IMR-90 (cell line): ENCODE results near the gene ADRA1B. TPM values are rescaled to one million over a fixed set of nuclear protein-coding genes. Genes with fewer than 3 reads are reported as not detected.

Source experiments
- ATAC-seq: fragments of 200-7000 bp; cut with Tn5 transposase; 2 replicates; pipeline ENCODE4 v1.9.1; 2020; ENCODE audit warnings: low read depth, mild to moderate bottlenecking, moderate library complexity
- BruUV-seq: library from RNA; stranded (reverse); fragments of 400-500 nt; replicated peaks from 2 replicates; lab custom pipeline; 2021; lab: Mats Ljungman, UMichigan
- CTCF ChIA-PET: fragments of 300-600 bp; formaldehyde crosslinking; extraction: SDS; loops from one replicate; lab custom pipeline; 2021; ENCODE audit warnings: antibody characterized with exemption; lab: Yijun Ruan, JAX
- POLR2A ChIA-PET: fragments of 300-600 bp; sonication (Branson Sonifier 250); formaldehyde crosslinking; loops from one replicate; lab custom pipeline; 2022; ENCODE audit warnings: antibody characterized with exemption; ENCODE audit not compliant: unreplicated experiment; lab: Charles Lee
- DNase-seq: peaks from one replicate; pipeline ENCODE4 v3.0.0; 2013
- H2AFZ ChIP-seq: replicated peaks from 2 replicates; pipeline ENCODE3; 2013; ENCODE audit warnings: low read length, mild to moderate bottlenecking; ENCODE audit not compliant: poor library complexity
- H2AK5ac ChIP-seq: 2 replicates; pipeline ENCODE4 v1.6.1; 2013; ENCODE audit warnings: low read depth, low read length, inconsistent platforms
- H2AK9ac ChIP-seq: replicated peaks from 2 replicates; pipeline ENCODE3; 2013; ENCODE audit warnings: mild to moderate bottlenecking, low read depth, low read length, moderate library complexity; ENCODE audit not compliant: poor library complexity
- H2BK120ac ChIP-seq: 2 replicates; pipeline ENCODE4 v1.6.1; 2013; ENCODE audit warnings: low read depth, low read length, inconsistent platforms
- H2BK15ac ChIP-seq: 3 replicates; pipeline ENCODE4 v1.6.1; 2013; ENCODE audit warnings: low read depth, low read length, inconsistent platforms
- H2BK20ac ChIP-seq: 2 replicates; pipeline ENCODE4 v1.6.1; 2013; ENCODE audit warnings: low read depth, mild to moderate bottlenecking, inconsistent platforms, low read length, moderate library complexity
- H2BK5ac ChIP-seq: 2 replicates; pipeline ENCODE4 v1.6.1; 2013; ENCODE audit warnings: mild to moderate bottlenecking, low read depth, low read length, inconsistent platforms; ENCODE audit not compliant: poor library complexity, severe bottlenecking
- H3K14ac ChIP-seq: replicated peaks from 2 replicates; pipeline ENCODE4 v1.6.1; 2013; ENCODE audit warnings: low read depth, low read length, inconsistent platforms
- H3K18ac ChIP-seq: 2 replicates; pipeline ENCODE4 v1.6.1; 2013; ENCODE audit warnings: low read depth, low read length, control low read depth
- H3K23ac ChIP-seq: 2 replicates; pipeline ENCODE4 v1.6.1; 2013; ENCODE audit warnings: low read depth, low read length, inconsistent platforms
- H3K27ac ChIP-seq: 2 replicates; pipeline ENCODE4 v1.5.1; 2013; ENCODE audit warnings: mild to moderate bottlenecking, control low read depth, low read length; ENCODE audit not compliant: insufficient read depth
- H3K27me3 ChIP-seq: 2 replicates; pipeline ENCODE4 v1.6.1; 2013; ENCODE audit warnings: low read length; ENCODE audit not compliant: control insufficient read depth, insufficient read depth
- H3K36me3 ChIP-seq: 2 replicates; pipeline ENCODE4 v1.6.1; 2013; ENCODE audit warnings: low read length, mixed read lengths; ENCODE audit not compliant: control insufficient read depth, insufficient read depth
- H3K4ac ChIP-seq: 2 replicates; pipeline ENCODE4 v1.6.1; 2013; ENCODE audit warnings: low read depth, low read length, inconsistent platforms
- H3K4me1 ChIP-seq: 2 replicates; pipeline ENCODE4 v1.6.1; 2013; ENCODE audit warnings: low read length, mixed read lengths; ENCODE audit not compliant: control insufficient read depth, insufficient read depth
- H3K4me2 ChIP-seq: 2 replicates; pipeline ENCODE4 v1.6.1; 2013; ENCODE audit warnings: low read depth, mild to moderate bottlenecking, control low read depth, low read length, moderate library complexity
- H3K4me3 ChIP-seq: 2 replicates; pipeline ENCODE4 v1.5.1; 2013; ENCODE audit warnings: low read depth, mild to moderate bottlenecking, control low read depth, low read length, moderate library complexity; ENCODE audit not compliant: insufficient read depth
- H3K56ac ChIP-seq: 2 replicates; pipeline ENCODE4 v1.6.1; 2013; ENCODE audit warnings: low read length, inconsistent platforms; ENCODE audit not compliant: insufficient read depth; ENCODE audit errors: extremely low read depth
- H3K79me1 ChIP-seq, 2 experiments: 2 replicates each; pipeline ENCODE4 v1.6.1; 2013; ENCODE audit warnings: low read length in 2 of 2, inconsistent platforms in 1 of 2, low read depth in 1 of 2
- H3K9ac ChIP-seq: 2 replicates; pipeline ENCODE4 v1.6.1; 2013; ENCODE audit warnings: low read depth, low read length, control low read depth
- H3K9me1 ChIP-seq: 2 replicates; pipeline ENCODE4 v1.6.1; 2013; ENCODE audit warnings: low read length, inconsistent platforms; ENCODE audit not compliant: insufficient read depth
- H3K9me3 ChIP-seq: 2 replicates; pipeline ENCODE4 v1.6.1; 2013; ENCODE audit warnings: low read length; ENCODE audit not compliant: control insufficient read depth, insufficient read depth
- H4K20me1 ChIP-seq: 2 replicates; pipeline ENCODE4 v1.6.1; 2013; ENCODE audit warnings: low read length, inconsistent platforms; ENCODE audit not compliant: insufficient read depth
- H4K5ac ChIP-seq: 2 replicates; pipeline ENCODE4 v1.6.1; 2013; ENCODE audit warnings: mild to moderate bottlenecking, low read depth, low read length, control low read depth
- H4K8ac ChIP-seq, 2 experiments: 2 replicates each; pipeline ENCODE4 v1.6.1; 2013; ENCODE audit warnings: low read depth in 2 of 2, low read length in 2 of 2, control low read depth in 1 of 2, inconsistent platforms in 1 of 2
- H4K91ac ChIP-seq: 2 replicates; pipeline ENCODE4 v1.6.1; 2013; ENCODE audit warnings: low read depth, low read length, inconsistent platforms; ENCODE audit not compliant: insufficient read depth
- BHLHE40 ChIP-seq: fragments of 150-350 bp; IDR thresholded peaks from 2 replicates; pipeline ENCODE4 v1.6.1; 2016; ENCODE audit warnings: mild to moderate bottlenecking, low read depth, low read length
- CEBPB ChIP-seq: IDR thresholded peaks from 2 replicates; pipeline ENCODE4 v1.6.1; 2012; ENCODE audit warnings: low read depth, low read length, improper control_type of control experiment
- MAFK ChIP-seq: IDR thresholded peaks from 2 replicates; pipeline ENCODE4 v1.6.1; 2012; ENCODE audit warnings: low read depth, low read length, improper control_type of control experiment
- MAZ ChIP-seq: IDR thresholded peaks from 2 replicates; pipeline ENCODE4 v1.6.1; 2012; ENCODE audit warnings: low read depth, mild to moderate bottlenecking, low read length, improper control_type of control experiment, moderate library complexity, borderline replicate concordance
- MXI1 ChIP-seq: IDR thresholded peaks from 2 replicates; pipeline ENCODE4 v1.6.1; 2012; ENCODE audit warnings: low read depth, mild to moderate bottlenecking, low read length, moderate library complexity, borderline replicate concordance
- POLR2A ChIP-seq: IDR thresholded peaks from 2 replicates; pipeline ENCODE4 v1.6.1; 2012; ENCODE audit warnings: mild to moderate bottlenecking, low read depth, low read length
- RCOR1 ChIP-seq: IDR thresholded peaks from 2 replicates; pipeline ENCODE4 v1.6.1; 2012; ENCODE audit warnings: mild to moderate bottlenecking, low read length, improper control_type of control experiment; ENCODE audit not compliant: insufficient replicate concordance
- RFX5 ChIP-seq: IDR thresholded peaks from 2 replicates; pipeline ENCODE4 v1.8.0; 2012; ENCODE audit warnings: low read depth, mild to moderate bottlenecking, low read length, moderate library complexity
- SMC3 ChIP-seq: fragments of 150-350 bp; IDR thresholded peaks from 2 replicates; pipeline ENCODE4 v1.6.1; 2016; ENCODE audit warnings: low read depth, mild to moderate bottlenecking, antibody characterized with exemption, low read length, moderate library complexity
- WGBS, 2 experiments: methylation state at CpG; one replicate each; pipeline versions ENCODE4 v1.1.5 to v1.1.7; 2013; ENCODE audit warnings: missing lambda C conversion rate in 2 of 2; ENCODE audit not compliant: insufficient read length in 1 of 2; ENCODE audit errors: extremely low coverage in 2 of 2; 5-methylcytosine and 5-hydroxymethylcytosine counted together
- dilution Hi-C: fragments of 300-500 bp; cut with HindIII; formaldehyde crosslinking; loops from one replicate; pipeline ENCODE4 v1.14.3; 2018; ENCODE audit warnings: low sequenced_read_pairs; ENCODE audit not compliant: unreplicated experiment
- in situ Hi-C: fragments of 300-500 bp; cut with MboI; formaldehyde crosslinking; loops from 3 replicates; pipeline ENCODE4 v1.14.3; 2019; ENCODE audit warnings: low sequenced_read_pairs, inconsistent platforms, mixed read lengths
- intact Hi-C: fragments of 100-400 bp; cut with micrococcal nuclease; formaldehyde crosslinking; loops from 2 replicates; pipeline ENCODE4 v1.10.0; 2022
- polyA plus RNA-seq, 3 experiments: library from polyadenylated mRNA; depleted of rRNA; stranded (reverse); fragments of >200 nt; gene quantifications; 2 replicates each; pipeline ENCODE4 v1.2.3, GENCODE V29; 2012; ENCODE audit warnings: low replicate concordance in 1 of 3
- total RNA-seq: library from RNA; depleted of rRNA; stranded (reverse); fragments of >200 nt; gene quantifications from 2 replicates; pipeline ENCODE4 v1.2.3, GENCODE V29; 2012
- TF ChIP-seq, protein P1 (sequence below): conservative IDR thresholded peaks from 2 replicates; pipeline ENCODE4 v1.5.1; 2012; ENCODE audit warnings: mild to moderate bottlenecking, low read depth, low read length, improper control_type of control experiment

ADRA1B gene
- total and polyA plus RNA-seq, 2 of the 4 experiments (the other 2 are of a cell fraction) = 0.18 to 1.5 TPM

DNA sequence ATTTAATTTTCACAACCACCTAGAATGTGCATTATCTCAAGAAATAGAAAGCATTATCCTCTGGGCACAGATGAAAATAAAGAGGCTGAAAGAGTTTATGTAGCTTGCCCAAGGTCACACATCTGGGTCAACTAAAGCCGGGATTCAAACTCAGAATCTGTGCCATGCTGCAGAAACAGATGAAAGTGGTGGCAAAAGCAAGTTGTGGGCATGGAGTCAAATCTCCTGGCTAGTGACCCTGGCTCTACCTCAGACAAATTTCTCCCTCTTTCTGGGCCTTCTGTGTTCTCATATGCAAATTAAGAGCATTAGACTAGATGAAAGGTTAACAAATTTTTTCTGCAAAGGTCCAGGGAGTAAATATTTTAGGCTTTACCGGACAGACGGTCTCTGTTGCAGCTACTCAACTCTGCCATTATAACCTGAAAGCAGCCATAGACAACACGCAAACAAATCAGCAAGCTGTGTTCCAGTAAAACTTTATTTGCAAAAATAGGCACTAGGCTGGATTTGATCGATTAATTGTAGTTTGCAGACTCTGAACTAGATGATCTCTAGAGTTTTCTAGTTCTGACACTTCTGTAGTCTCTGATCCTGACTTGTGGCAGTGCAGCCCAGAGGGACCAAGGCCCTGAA is 6.0 kb upstream of the ADRA1B start:
- ATAC-seq (no peak), DNase-seq (no peak)
- peaks cover 14% of the 10 kb centered on the region for H3K9me1 ChIP-seq
- no peaks in the 10 kb centered on the region for H4K20me1 ChIP-seq
- no peak overlapping the region for H2BK5ac ChIP-seq
- H3K4me3 ChIP-seq = no peak overlapping the region
- no peak overlapping the region for H3K23ac ChIP-seq
- no CpG with 5 or more reads among the region's 5 CpGs for WGBS, 2 experiments
- H2BK20ac ChIP-seq = no peak overlapping the region
- no peak overlapping the region for H3K27ac ChIP-seq
- H3K36me3 ChIP-seq = no peaks in the 10 kb centered on the region
- H3K79me1 ChIP-seq = no peaks in the 10 kb centered on the region
- in situ Hi-C loops (no loop called here), intact Hi-C loops (no loop called here), dilution Hi-C loops (no loop called here)
- peaks cover 12% of the 10 kb centered on the region for H3K4me1 ChIP-seq
- ChIA-PET CTCF (interaction anchor here (0.6 kb wide), 1 partner anchor 137 kb away, joined by 5 read pairs; no protein-coding TSS in a partner anchor), POLR2A (no interaction called here)
- H3K4me2 ChIP-seq = no peak overlapping the region
- no peaks in the 10 kb centered on the region for H3K9me3 ChIP-seq
- TF ChIP-seq RCOR1 (no peak), SMC3 (no peak), CEBPB (no peak), MXI1 (no peak), MAFK (no peak), MAZ (no peak), RFX5 (no peak), POLR2A (no peak), BHLHE40 (no peak)
- TF ChIP-seq, protein P1, sequence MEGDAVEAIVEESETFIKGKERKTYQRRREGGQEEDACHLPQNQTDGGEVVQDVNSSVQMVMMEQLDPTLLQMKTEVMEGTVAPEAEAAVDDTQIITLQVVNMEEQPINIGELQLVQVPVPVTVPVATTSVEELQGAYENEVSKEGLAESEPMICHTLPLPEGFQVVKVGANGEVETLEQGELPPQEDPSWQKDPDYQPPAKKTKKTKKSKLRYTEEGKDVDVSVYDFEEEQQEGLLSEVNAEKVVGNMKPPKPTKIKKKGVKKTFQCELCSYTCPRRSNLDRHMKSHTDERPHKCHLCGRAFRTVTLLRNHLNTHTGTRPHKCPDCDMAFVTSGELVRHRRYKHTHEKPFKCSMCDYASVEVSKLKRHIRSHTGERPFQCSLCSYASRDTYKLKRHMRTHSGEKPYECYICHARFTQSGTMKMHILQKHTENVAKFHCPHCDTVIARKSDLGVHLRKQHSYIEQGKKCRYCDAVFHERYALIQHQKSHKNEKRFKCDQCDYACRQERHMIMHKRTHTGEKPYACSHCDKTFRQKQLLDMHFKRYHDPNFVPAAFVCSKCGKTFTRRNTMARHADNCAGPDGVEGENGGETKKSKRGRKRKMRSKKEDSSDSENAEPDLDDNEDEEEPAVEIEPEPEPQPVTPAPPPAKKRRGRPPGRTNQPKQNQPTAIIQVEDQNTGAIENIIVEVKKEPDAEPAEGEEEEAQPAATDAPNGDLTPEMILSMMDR = no peak
- no peak overlapping the region for H2BK120ac ChIP-seq
- no peaks in the 10 kb centered on the region for H3K27me3 ChIP-seq
- no peak overlapping the region for H3K56ac ChIP-seq
- no peak overlapping the region for H2AFZ ChIP-seq
- no peak overlapping the region for H3K14ac ChIP-seq
- no peak overlapping the region for H3K4ac ChIP-seq
- BruUV-seq = no TSS peak
- H2AK9ac ChIP-seq = no peak overlapping the region
- H4K91ac ChIP-seq = no peak overlapping the region
- H2BK15ac ChIP-seq = no peak overlapping the region
- no peak overlapping the region for H4K5ac ChIP-seq
- H3K18ac ChIP-seq = no peak overlapping the region
- H2AK5ac ChIP-seq = no peak overlapping the region
- H4K8ac ChIP-seq = no peak overlapping the region
- no peak overlapping the region for H3K9ac ChIP-seq
